OCI-LY7 (cell line): ENCODE data around the gene BAZ1A. TPM values are rescaled to one million over a fixed set of nuclear protein-coding genes. Genes with fewer than 3 reads are reported as not detected.

Experiments used
- BruUV-seq: library from RNA; stranded (reverse); fragments of 400-500 nt; replicated peaks from 2 replicates; lab custom pipeline; 2021; lab: Mats Ljungman, UMichigan
- CTCF ChIA-PET: fragments of 300-600 bp; sonication (Branson Sonifier 250); formaldehyde crosslinking; loops from one replicate; lab custom pipeline; 2022; ENCODE audit warnings: antibody characterized with exemption; ENCODE audit not compliant: unreplicated experiment; lab: Charles Lee
- POLR2A ChIA-PET: fragments of 300-600 bp; sonication (Branson Sonifier 250); formaldehyde crosslinking; loops from one replicate; lab custom pipeline; 2022; ENCODE audit warnings: antibody characterized with exemption; lab: Charles Lee
- DNase-seq: peaks from one replicate; pipeline ENCODE4 v3.0.0-alpha.2; 2015; ENCODE audit warnings: low spot score
- H2AFZ ChIP-seq: fragments of 200-600 bp; sonication (generic), shearing (Covaris generic); 2 replicates; pipeline ENCODE4 v1.6.1; 2014; ENCODE audit warnings: mild to moderate bottlenecking, antibody characterized with exemption, low read length, moderate library complexity
- H3K27ac ChIP-seq: fragments of 200-600 bp; sonication (generic); 2 replicates; pipeline ENCODE4 v1.5.1; 2014; ENCODE audit warnings: mixed run types, low read depth, mild to moderate bottlenecking, moderate library complexity, low read length, inconsistent platforms; ENCODE audit not compliant: poor library complexity, severe bottlenecking
- H3K36me3 ChIP-seq: fragments of 200-600 bp; sonication (generic); 2 replicates; pipeline ENCODE4 v1.6.1; 2014; ENCODE audit warnings: mild to moderate bottlenecking, antibody characterized with exemption, low read length, moderate library complexity, mixed read lengths; ENCODE audit not compliant: insufficient read depth
- H3K4me1 ChIP-seq: fragments of 200-600 bp; sonication (generic); 2 replicates; pipeline ENCODE4 v1.5.1; 2014; ENCODE audit warnings: mild to moderate bottlenecking, low read length; ENCODE audit not compliant: insufficient read depth, poor library complexity, severe bottlenecking
- H3K4me2 ChIP-seq: fragments of 200-600 bp; sonication (generic); 2 replicates; pipeline ENCODE4 v1.6.1; 2014; ENCODE audit warnings: mild to moderate bottlenecking, low read length
- H3K4me3 ChIP-seq: fragments of 200-600 bp; sonication (generic); 2 replicates; pipeline ENCODE4 v1.5.1; 2014; ENCODE audit warnings: mild to moderate bottlenecking, low read depth, low read length; ENCODE audit not compliant: poor library complexity, severe bottlenecking
- H3K79me2 ChIP-seq: fragments of 200-600 bp; sonication (generic); 2 replicates; pipeline ENCODE4 v1.6.1; 2016; ENCODE audit warnings: low read depth, mild to moderate bottlenecking, low read length, moderate library complexity, mixed read lengths; ENCODE audit not compliant: insufficient read depth
- H3K9me2 ChIP-seq: fragments of 200-600 bp; sonication (generic); 2 replicates; pipeline ENCODE4 v1.6.1; 2016; ENCODE audit warnings: mild to moderate bottlenecking, low read length, mixed read lengths; ENCODE audit not compliant: insufficient read depth
- H3K9me3 ChIP-seq: fragments of 200-600 bp; sonication (generic); 2 replicates; pipeline ENCODE4 v1.6.1; 2014; ENCODE audit warnings: mild to moderate bottlenecking, mixed run types, low read length, mixed read lengths
- H4K20me1 ChIP-seq: fragments of 200-600 bp; sonication (generic); 2 replicates; pipeline ENCODE4 v1.6.1; 2014; ENCODE audit warnings: mild to moderate bottlenecking, antibody characterized with exemption, low read length, moderate library complexity, mixed read lengths; ENCODE audit not compliant: insufficient read depth
- CTCF ChIP-seq: fragments of 200-600 bp; sonication (generic); conservative IDR thresholded peaks from 2 replicates; pipeline ENCODE4 v1.5.1; 2014; ENCODE audit warnings: mild to moderate bottlenecking, antibody characterized with exemption, low read length, moderate library complexity, mixed read lengths
- EZH2phosphoT487 ChIP-seq: fragments of 200-600 bp; sonication (generic); IDR thresholded peaks from 2 replicates; pipeline ENCODE4 v1.6.1; 2018; ENCODE audit warnings: low read depth, borderline replicate concordance, mild to moderate bottlenecking, mixed run types, antibody characterized with exemption, low read length, moderate library complexity, mixed read lengths
- intact Hi-C: fragments of 100-400 bp; cut with micrococcal nuclease; formaldehyde crosslinking; loops from one replicate; pipeline ENCODE4 v1.10.0; 2022; ENCODE audit not compliant: unreplicated experiment
- total RNA-seq, 2 experiments: library from RNA; depleted of rRNA in 1 of 2; stranded (reverse); fragments of >200 nt in 1 of 2; shearing (Covaris generic) in 1 of 2; gene quantifications; 2 replicates each; pipeline ENCODE4 v1.2.3, GENCODE V29; 2014 to 2022

The BAZ1A gene
- total RNA-seq, 2 experiments from 2014 or later = 42.2 to 58.6 TPM

GRCh38 chr14:34911209-34912150 lies 36.3 kb upstream of the BAZ1A start:
- intact Hi-C loops = loop anchor here (5.0 kb wide), 1 partner anchor 239 kb away; no protein-coding TSS in a partner anchor
- no TSS peak for BruUV-seq
- CTCF ChIA-PET = no interaction called here
- no peaks in the 10 kb centered on the region for H3K36me3 ChIP-seq
- H3K9me2 ChIP-seq = no peaks in the 10 kb centered on the region
- no peak for DNase-seq
- no peaks in the 10 kb centered on the region for H4K20me1 ChIP-seq
- no peak overlapping the region for H3K4me3 ChIP-seq
- H3K79me2 ChIP-seq = no peaks in the 10 kb centered on the region
- peak overlapping the region; percentile 89; the same call in 1 of the 2 replicates for H2AFZ ChIP-seq
- TF ChIP-seq CTCF (no peak), EZH2phosphoT487 (no peak)
- H3K9me3 ChIP-seq = no peaks in the 10 kb centered on the region
- POLR2A ChIA-PET = interaction anchor here (0.6 to 1.2 kb wide), 11 partner anchors 8 to 241 kb away, joined by 3 to 9 read pairs (median 3); no protein-coding TSS in a partner anchor
- peaks cover 19% of the 10 kb centered on the region for H3K4me1 ChIP-seq
- no peak overlapping the region for H3K27ac ChIP-seq
- peak overlapping the region; percentile 43; the same call in 1 of the 2 replicates for H3K4me2 ChIP-seq

- CTCF ChIA-PET = no interaction called here
- no TSS peak for BruUV-seq
- POLR2A ChIA-PET = interaction anchor here (0.7 to 1.0 kb wide), 2 partner anchors 27 to 90 kb away, joined by 6 to 7 read pairs; no protein-coding TSS in a partner anchor
Observed at GRCh38 chr14:34906287-34906686, 31.1 kb upstream of the BAZ1A start.

More at GRCh38 chr14:34906287-34906686, 31.1 kb upstream of the BAZ1A start:
- Histone ChIP-seq H3K79me2 (no peaks in the 10 kb centered on the region), H3K27ac (no peak overlapping the region), H3K9me2 (no peaks in the 10 kb centered on the region), H3K4me3 (no peak overlapping the region), H3K36me3 (no peaks in the 10 kb centered on the region), H3K4me2 (no peak overlapping the region), H3K9me3 (no peaks in the 10 kb centered on the region), H2AFZ (no peak overlapping the region), H3K4me1 (no peaks in the 10 kb centered on the region), H4K20me1 (no peaks in the 10 kb centered on the region)
- TF ChIP-seq EZH2phosphoT487 (no peak), CTCF (no peak)
- no peak for DNase-seq
- intact Hi-C loops = no loop called here
